Prostate gland (tissue), 2 donors: ENCODE data around the gene FAM98B.

Experiments
- CTCF ChIP-seq, 4 experiments: fragments of 200-600 bp in 2 of 4; fragments of 450-650 bp in 2 of 4; sonication (generic) in 2 of 4; IDR thresholded peaks; 1 replicate in 3 of 4; 2 replicates in 1 of 4; pipeline ENCODE4 v1.5.1; 2016 to 2019; ENCODE audit warnings: antibody characterized with exemption in 4 of 4, mild to moderate bottlenecking in 2 of 4, moderate library complexity in 2 of 4
- POLR2A ChIP-seq: fragments of 450-650 bp; IDR thresholded peaks from one replicate; pipeline ENCODE4 v1.6.1; 2016; ENCODE audit warnings: antibody characterized with exemption, mild to moderate bottlenecking

GRCh38 chr15:38455092-38455491 lies 1.2 kb downstream of the FAM98B start:
- no peak for TF ChIP-seq POLR2A
- no peak for TF ChIP-seq CTCF (IDR thresholded peaks at IDR 0.05)
